Measurements from ENCODE around the gene ERF. TPM values are rescaled to one million over a fixed set of nuclear protein-coding genes. Genes with fewer than 3 reads are reported as not detected.

ERF gene
- polyA plus RNA-seq (2012; ENCODE audit: insufficient read depth, insufficient read length): 28.7 TPM

GRCh38 chr19:42254850-42255765, at the start of gene ERF:
Gene ERF, minus strand, starts transcription at chr19:42255128. Its CDS starts 129 bp downstream, at chr19:42254999.
- peak within 1 kb of the TSS; percentile 83 for H3K4me3 ChIP-seq (ENCODE audit: low read length)
- peak; percentile 71 for DNase-seq (ENCODE audit: low read depth, low spot score)

- no peak overlapping the region for H3K4me3 ChIP-seq (ENCODE audit: low read length)
- DNase-seq (ENCODE audit: low read depth, low spot score): no peak
Observed at GRCh38 chr19:42303876-42304275, 48.9 kb upstream of the ERF start.

- no peak for DNase-seq (ENCODE audit: low read depth, low spot score)
- H3K4me3 ChIP-seq (ENCODE audit: low read length): peak overlapping the region; percentile 88
Observed at GRCh38 chr19:42303101-42303464, 48.2 kb upstream of the ERF start.

- H3K4me3 ChIP-seq (ENCODE audit: low read length): peak within 1 kb of the TSS; percentile 88
- DNase-seq (ENCODE audit: low read depth, low spot score): no peak
Observed at GRCh38 chr19:42301646-42302203, 46.8 kb upstream of the ERF start, which contains the start of gene PRR19. Gene PRR19, plus strand, starts transcription at chr19:42302132. Its CDS starts 7,453 bp downstream, at chr19:42309585.

- DNase-seq (ENCODE audit: low read depth, low spot score): no peak
Observed at GRCh38 chr19:42297039-42297438, 42.1 kb upstream of the ERF start.

GRCh38 chr19:42295831-42296525, 41.0 kb upstream of the ERF start:
- no peak for DNase-seq (ENCODE audit: low read depth, low spot score)
- no peak overlapping the region for H3K4me3 ChIP-seq (ENCODE audit: low read length)

More at GRCh38 chr19:42297039-42297438, 42.1 kb upstream of the ERF start:
- H3K4me3 ChIP-seq (ENCODE audit: low read length): no peak overlapping the region

- H3K4me3 ChIP-seq (ENCODE audit: low read length): no peak overlapping the region
- no peak for DNase-seq (ENCODE audit: low read depth, low spot score)
Observed at GRCh38 chr19:42295342-42295741, 40.4 kb upstream of the ERF start.

GRCh38 chr19:42294471-42295137, 39.7 kb upstream of the ERF start:
- no peak overlapping the region for H3K4me3 ChIP-seq (ENCODE audit: low read length)
- no peak for DNase-seq (ENCODE audit: low read depth, low spot score)

- no peak overlapping the region for H3K4me3 ChIP-seq (ENCODE audit: low read length)
- no peak for DNase-seq (ENCODE audit: low read depth, low spot score)
Observed at GRCh38 chr19:42293948-42294347, 39.0 kb upstream of the ERF start.

- H3K4me3 ChIP-seq (ENCODE audit: low read length): no peak overlapping the region
- no peak for DNase-seq (ENCODE audit: low read depth, low spot score)
Observed at GRCh38 chr19:42293540-42293939, 38.6 kb upstream of the ERF start.

GRCh38 chr19:42292963-42293362, 38.0 kb upstream of the ERF start:
- no peak for DNase-seq (ENCODE audit: low read depth, low spot score)

GRCh38 chr19:42292042-42292960, 37.4 kb upstream of the ERF start:
- DNase-seq (ENCODE audit: low read depth, low spot score): no peak

More at GRCh38 chr19:42292963-42293362, 38.0 kb upstream of the ERF start:
- no peak overlapping the region for H3K4me3 ChIP-seq (ENCODE audit: low read length)

GRCh38 chr19:42291435-42291810, 36.5 kb upstream of the ERF start:
- no peak for DNase-seq (ENCODE audit: low read depth, low spot score)
- H3K4me3 ChIP-seq (ENCODE audit: low read length): no peak overlapping the region

More at GRCh38 chr19:42292042-42292960, 37.4 kb upstream of the ERF start:
- no peak overlapping the region for H3K4me3 ChIP-seq (ENCODE audit: low read length)

- no peak overlapping the region for H3K4me3 ChIP-seq (ENCODE audit: low read length)
- no peak for DNase-seq (ENCODE audit: low read depth, low spot score)
Observed at GRCh38 chr19:42290523-42291434, 35.9 kb upstream of the ERF start.

- H3K4me3 ChIP-seq (ENCODE audit: low read length): no peak overlapping the region
- DNase-seq (ENCODE audit: low read depth, low spot score): no peak
Observed at GRCh38 chr19:42290136-42290522, 35.2 kb upstream of the ERF start.

- H3K4me3 ChIP-seq (ENCODE audit: low read length): no peak overlapping the region
- DNase-seq (ENCODE audit: low read depth, low spot score): no peak
Observed at GRCh38 chr19:42289556-42290041, 34.7 kb upstream of the ERF start.

- DNase-seq (ENCODE audit: low read depth, low spot score): no peak
- no peak overlapping the region for H3K4me3 ChIP-seq (ENCODE audit: low read length)
Observed at GRCh38 chr19:42288881-42289555, 34.1 kb upstream of the ERF start.
